Measurements from ENCODE around the gene ZC3HAV1L. TPM values are rescaled to one million over a fixed set of nuclear protein-coding genes. Genes with fewer than 3 reads are reported as not detected.

The ZC3HAV1L gene
- total and polyA plus RNA-seq, 2 of the 8 experiments (the other 6 are each of a cell fraction or from before 2014, with no cell fraction given): 5.2 to 7.0 TPM

DNA sequence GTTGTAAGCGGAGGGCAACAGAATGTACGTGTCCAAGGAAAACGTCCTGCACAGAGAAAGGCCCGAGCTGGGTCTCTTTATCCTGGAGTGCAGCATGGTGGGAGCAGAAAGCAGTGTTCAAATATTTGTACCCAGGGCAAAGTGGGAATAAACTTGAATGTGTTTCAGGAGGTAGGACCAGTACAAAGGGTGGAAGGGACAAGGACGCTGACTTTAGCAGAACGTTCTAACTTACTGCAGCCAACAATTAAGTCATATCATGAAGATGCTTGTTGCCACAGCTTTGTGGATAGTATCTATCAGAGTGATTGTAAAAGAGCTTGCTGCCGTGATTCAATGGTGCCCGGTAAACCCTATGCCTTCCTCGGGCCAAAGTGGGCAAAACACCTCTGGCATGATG lies 30.5 kb upstream of the ZC3HAV1L start:
- H2BK20ac ChIP-seq (ENCODE audit: low read length): no peak overlapping the region
- H2AFZ ChIP-seq (ENCODE audit: low read length): no peak overlapping the region
- H3K23me2 ChIP-seq (ENCODE audit: low read depth, low read length): no peaks in the 10 kb centered on the region
- ChIA-PET CTCF (ENCODE audit: partially characterized antibody) (interaction anchor here (0.7 to 2.4 kb wide), 4 partner anchors 9 to 180 kb away, joined by 3 to 14 read pairs (median 6); no protein-coding TSS in a partner anchor), POLR2A (ENCODE audit: partially characterized antibody) (no interaction called here)
- H2BK15ac ChIP-seq (ENCODE audit: low read length): no peak overlapping the region
- no peak overlapping the region for H4K91ac ChIP-seq (replicated peaks; ENCODE audit: insufficient read length, low read length)
- H4K8ac ChIP-seq (ENCODE audit: extremely low read depth, insufficient read depth, low read length): no peak overlapping the region
- no peak overlapping the region for H2BK12ac ChIP-seq (ENCODE audit: low read depth, low read length)
- no peak overlapping the region for H3K56ac ChIP-seq (replicated peaks; ENCODE audit: insufficient read length, low read depth, low read length)
- H3K4me1 ChIP-seq (replicated peaks in 1 of 4; ENCODE audit: control insufficient read depth in 3 of 4, insufficient read depth in 4 of 4, low read length in 3 of 4): no peaks in the 10 kb centered on the region
- H3K36me3 ChIP-seq (ENCODE audit: control insufficient read depth in 2 of 4, insufficient read depth in 4 of 4, low read length in 3 of 4): peaks cover 5 to 32% (median 19%) of the 10 kb centered on the region in 4 experiments; a peak in 6 of 8 replicates
- no peak overlapping the region; the same call in 1 of the 2 replicates for H3K27ac ChIP-seq (ENCODE audit: low read depth, low read length)
- H3K4me3 ChIP-seq (ENCODE audit: extremely low read depth in 1 of 4, insufficient read depth in 2 of 4, low read depth in 3 of 4, low read length in 4 of 4): no peak overlapping the region
- H2BK5ac ChIP-seq (ENCODE audit: low read depth, low read length): no peak overlapping the region
- no peak overlapping the region for H2BK120ac ChIP-seq (replicated peaks; ENCODE audit: low read depth, low read length)
- H3K14ac ChIP-seq (ENCODE audit: insufficient read length): no peak overlapping the region
- peaks cover 0 to 2% of the 10 kb centered on the region in 2 experiments for H4K20me1 ChIP-seq (replicated peaks in 1 of 2; ENCODE audit: control insufficient read depth in 1 of 2, insufficient read depth in 2 of 2, low read length in 2 of 2)
- H3K9me3 ChIP-seq (ENCODE audit: insufficient read depth in 2 of 2, low read depth in 1 of 2, low read length in 1 of 2): no peaks in the 10 kb centered on the region
- no peak for DNase-seq (ENCODE audit: low read depth in 1 of 2, low spot score in 2 of 2)
- peaks cover 0 to 2% (median 0%) of the 10 kb centered on the region in 4 experiments; a peak in 1 of 7 replicates for H3K27me3 ChIP-seq (replicated peaks in 1 of 4; ENCODE audit: control insufficient read depth in 3 of 4, extremely low read depth in 1 of 4, insufficient read depth in 3 of 4, low read length in 3 of 4)
- H4K5ac ChIP-seq (ENCODE audit: insufficient read length, low read depth, low read length): no peak overlapping the region
- FAIRE-seq: no peak
- H3K4me2 ChIP-seq (ENCODE audit: insufficient read depth in 1 of 2, low read depth in 2 of 2, low read length in 2 of 2): no peak overlapping the region
- no peak overlapping the region for H3K9ac ChIP-seq (replicated peaks in 1 of 4; ENCODE audit: extremely low read depth in 1 of 4, low read depth in 3 of 4, low read length in 3 of 4)
- WGBS, 2 experiments (ENCODE audit: extremely low coverage in 1 of 2, insufficient coverage in 1 of 2, insufficient read length in 1 of 2, insufficient replicate concordance in 2 of 2, low coverage in 1 of 2, low lambda C conversion rate in 2 of 2, missing lambda C conversion rate in 1 of 2): 91% methylated on average over 9 of the region's 9 CpGs; no CpG with 5 or more reads in 1 of the 2 experiments
- no peak overlapping the region for H3K4ac ChIP-seq (replicated peaks; ENCODE audit: insufficient read length, low read depth, low read length)
- H2AK5ac ChIP-seq (ENCODE audit: low read depth, low read length): no peak overlapping the region
- no peak for TF ChIP-seq RAD21 (IDR thresholded peaks at IDR 0.05 in 1 of 2, conservative IDR thresholded peaks at IDR 0.05 in 1 of 2; ENCODE audit: low read depth in 2 of 2, low read length in 2 of 2)
- TF ChIP-seq POU5F1 (IDR thresholded peaks at IDR 0.05; ENCODE audit: low read depth, low read length): no peak
- no peak for TF ChIP-seq EZH2 (IDR thresholded peaks at IDR 0.05; ENCODE audit: low read depth, low read length, severe bottlenecking)
- TF ChIP-seq SP2 (IDR thresholded peaks at IDR 0.05; ENCODE audit: low read length): no peak
- no peaks in the 10 kb centered on the region; the same call in 1 of the 2 replicates for H3K79me1 ChIP-seq (ENCODE audit: low read depth, low read length)
- no peak overlapping the region for H3K23ac ChIP-seq (ENCODE audit: insufficient read length)
- H3K18ac ChIP-seq (ENCODE audit: extremely low read depth, low read length): no peak overlapping the region
- no peaks in the 10 kb centered on the region for H3K79me2 ChIP-seq (ENCODE audit: control insufficient read depth in 1 of 2, insufficient read depth in 2 of 2, low read length in 2 of 2)
